Measurements from ENCODE around the gene SKI.

SKI gene

GRCh38 chr1:2345297-2346075 lies 117.4 kb downstream of the SKI start:
- no peak for DNase-seq

- DNase-seq = no peak
These were observed 118.7 kb downstream of the SKI start for GRCh38 chr1:2346691-2347408.

GRCh38 chr1:2347409-2347785 lies 119.3 kb downstream of the SKI start:
- no peak for DNase-seq

GRCh38 chr1:2347896-2348295 lies 119.8 kb downstream of the SKI start:
- no peak for DNase-seq

GRCh38 chr1:2348346-2349325 lies 120.5 kb downstream of the SKI start:
- no peak for DNase-seq

- DNase-seq = no peak
These were observed 121.7 kb downstream of the SKI start for GRCh38 chr1:2349806-2350205.

- DNase-seq = no peak
These were observed 122.4 kb downstream of the SKI start for GRCh38 chr1:2350501-2350900.

GRCh38 chr1:2350911-2351655 lies 123.0 kb downstream of the SKI start:
- DNase-seq = no peak

- no peak for DNase-seq
These were observed 123.6 kb downstream of the SKI start for GRCh38 chr1:2351723-2352122.

GRCh38 chr1:2352341-2352896 lies 124.3 kb downstream of the SKI start:
- DNase-seq = no peak

GRCh38 chr1:2352897-2353550 lies 124.9 kb downstream of the SKI start:
- DNase-seq = no peak

GRCh38 chr1:2353551-2354438 lies 125.7 kb downstream of the SKI start:
- DNase-seq = no peak

- DNase-seq = no peak
These were observed 126.6 kb downstream of the SKI start for GRCh38 chr1:2354511-2355372.

- DNase-seq = no peak
These were observed 127.5 kb downstream of the SKI start for GRCh38 chr1:2355373-2356261.

GRCh38 chr1:2356401-2356800 lies 128.3 kb downstream of the SKI start:
- DNase-seq = no peak

- DNase-seq = no peak
These were observed 129.1 kb downstream of the SKI start for GRCh38 chr1:2356911-2357845.

- DNase-seq = no peak
These were observed 130.0 kb downstream of the SKI start for GRCh38 chr1:2358072-2358471.
